Mesendoderm (in vitro differentiated cells): Measurements from ENCODE around the gene CREB3L1.

Source experiments
- DNase-seq: peaks from one replicate; pipeline ENCODE4 v3.0.0; 2013
- H2AK5ac ChIP-seq: 2 replicates; pipeline ENCODE4 v1.6.1; 2013; ENCODE audit warnings: low read length, inconsistent platforms
- H2BK120ac ChIP-seq: 2 replicates; pipeline ENCODE4 v1.6.1; 2013; ENCODE audit warnings: low read depth, mild to moderate bottlenecking, low read length, moderate library complexity, mixed read lengths
- H2BK15ac ChIP-seq: replicated peaks from 2 replicates; pipeline ENCODE4 v1.6.1; 2013; ENCODE audit warnings: low read depth, mild to moderate bottlenecking, moderate library complexity
- H2BK5ac ChIP-seq: 2 replicates; pipeline ENCODE4 v1.6.1; 2013; ENCODE audit warnings: low read length, inconsistent platforms
- H3K18ac ChIP-seq: 2 replicates; pipeline ENCODE4 v1.6.1; 2013; ENCODE audit warnings: mild to moderate bottlenecking, low read length, mixed read lengths
- H3K23ac ChIP-seq: one replicate; pipeline ENCODE4 v1.6.1; 2013; ENCODE audit warnings: low read length
- H3K27ac ChIP-seq: 2 replicates; pipeline ENCODE4 v1.5.1; 2013; ENCODE audit warnings: low read depth, mild to moderate bottlenecking, inconsistent platforms, low read length, moderate library complexity
- H3K27me3 ChIP-seq: 2 replicates; pipeline ENCODE4 v1.6.1; 2013; ENCODE audit warnings: low read length, control low read depth, mild to moderate bottlenecking, inconsistent platforms; ENCODE audit not compliant: insufficient read depth, poor library complexity
- H3K36me3 ChIP-seq: 2 replicates; pipeline ENCODE4 v1.6.1; 2013; ENCODE audit warnings: low read length, inconsistent platforms; ENCODE audit not compliant: control insufficient read depth, insufficient read depth
- H3K4ac ChIP-seq: one replicate; pipeline ENCODE4 v1.6.1; 2013; ENCODE audit warnings: low read depth, mild to moderate bottlenecking, low read length, moderate library complexity
- H3K4me1 ChIP-seq: 2 replicates; pipeline ENCODE4 v1.6.1; 2013; ENCODE audit warnings: low read depth, low read length, inconsistent platforms; ENCODE audit not compliant: control insufficient read depth
- H3K4me2 ChIP-seq: 2 replicates; pipeline ENCODE4 v1.6.1; 2013; ENCODE audit warnings: low read length
- H3K4me3 ChIP-seq: 2 replicates; pipeline ENCODE4 v1.5.1; 2013; ENCODE audit warnings: mild to moderate bottlenecking, low read length
- H3K56ac ChIP-seq: one replicate; pipeline ENCODE4 v1.6.1; 2013; ENCODE audit warnings: low read length
- H3K79me1 ChIP-seq: 2 replicates; pipeline ENCODE4 v1.6.1; 2013; ENCODE audit warnings: low read length, inconsistent platforms
- H3K79me2 ChIP-seq: 2 replicates; pipeline ENCODE4 v1.6.1; 2013; ENCODE audit warnings: mild to moderate bottlenecking, low read length; ENCODE audit not compliant: control insufficient read depth, insufficient read depth
- H3K9ac ChIP-seq: 2 replicates; pipeline ENCODE4 v1.6.1; 2013; ENCODE audit warnings: low read length, inconsistent platforms
- H4K5ac ChIP-seq: one replicate; pipeline ENCODE4 v1.6.1; 2013; ENCODE audit warnings: low read length
- H4K8ac ChIP-seq: one replicate; pipeline ENCODE4 v1.6.1; 2013; ENCODE audit warnings: low read depth, mild to moderate bottlenecking, control low read depth, low read length, moderate library complexity
- WGBS: extraction: QIAGEN DNeasy Blood & Tissue Kit; methylation state at CpG from one replicate; pipeline ENCODE4 v1.1.7; 2013; ENCODE audit warnings: low lambda C conversion rate, missing lambda C conversion rate; ENCODE audit not compliant: insufficient coverage; ENCODE audit errors: extremely low coverage; 5-methylcytosine and 5-hydroxymethylcytosine counted together

The CREB3L1 gene

GRCh38 chr11:46240861-46241260 lies 36.6 kb upstream of the CREB3L1 start:
- peak; percentile 48 for DNase-seq
- H3K9ac ChIP-seq, result no peak overlapping the region
- WGBS, result no CpG with 5 or more reads among the region's 7 CpGs

GRCh38 chr11:46242041-46242951 lies 35.2 kb upstream of the CREB3L1 start:
- Histone ChIP-seq H3K27ac (peak overlapping the region; percentile 90), H3K9ac (peak overlapping the region; percentile 80), H3K23ac (no peak overlapping the region), H2BK5ac (peak overlapping the region; percentile 69), H3K4ac (peak overlapping the region; percentile 89), H2BK15ac (peak overlapping the region; percentile 98), H2AK5ac (peak overlapping the region; percentile 1), H3K27me3 (peaks cover 3% of the 10 kb centered on the region), H3K36me3 (no peaks in the 10 kb centered on the region), H3K79me1 (no peaks in the 10 kb centered on the region), H4K8ac (no peak overlapping the region), H4K5ac (peak overlapping the region; percentile 87), H3K4me2 (peak overlapping the region; percentile 32), H2BK120ac (peak overlapping the region; percentile 90), H3K4me1 (peaks cover 4% of the 10 kb centered on the region), H3K18ac (peak overlapping the region; percentile 91), H3K79me2 (no peaks in the 10 kb centered on the region), H3K56ac (peak overlapping the region; percentile 82), H3K4me3 (no peak overlapping the region)
- no peak for DNase-seq
- WGBS, result no CpG with 5 or more reads among the region's 9 CpGs

More at GRCh38 chr11:46240861-46241260, 36.6 kb upstream of the CREB3L1 start:
- Histone ChIP-seq H4K5ac (no peak overlapping the region), H3K4me1 (peaks cover 4% of the 10 kb centered on the region), H3K27ac (no peak overlapping the region), H3K4me3 (no peak overlapping the region), H3K23ac (no peak overlapping the region), H4K8ac (no peak overlapping the region), H3K4me2 (no peak overlapping the region), H3K56ac (no peak overlapping the region), H2BK15ac (no peak overlapping the region), H2BK5ac (no peak overlapping the region), H3K4ac (no peak overlapping the region), H3K27me3 (peaks cover 3% of the 10 kb centered on the region), H2AK5ac (no peak overlapping the region), H3K36me3 (no peaks in the 10 kb centered on the region), H3K79me2 (no peaks in the 10 kb centered on the region), H3K79me1 (no peaks in the 10 kb centered on the region), H3K18ac (no peak overlapping the region), H2BK120ac (no peak overlapping the region)

- H3K36me3 ChIP-seq, result no peaks in the 10 kb centered on the region
- peak overlapping the region; percentile 90 for H3K27ac ChIP-seq
- peak overlapping the region; percentile 1 for H2AK5ac ChIP-seq
- H3K18ac ChIP-seq, result peak overlapping the region; percentile 91
- H3K4me1 ChIP-seq, result peaks cover 4% of the 10 kb centered on the region
- H4K8ac ChIP-seq, result no peak overlapping the region
- H3K56ac ChIP-seq, result peak overlapping the region; percentile 82
- WGBS, result no CpG with 5 or more reads among the region's 46 CpGs
- peak overlapping the region; percentile 87 for H4K5ac ChIP-seq
- peak overlapping the region; percentile 90 for H2BK120ac ChIP-seq
- H3K4ac ChIP-seq, result peak overlapping the region; percentile 89
- H3K79me1 ChIP-seq, result no peaks in the 10 kb centered on the region
- peak overlapping the region; percentile 86 for H3K9ac ChIP-seq
- DNase-seq, result peak; percentile 98
- H3K23ac ChIP-seq, result no peak overlapping the region
- H3K79me2 ChIP-seq, result no peaks in the 10 kb centered on the region
- peak overlapping the region; percentile 61 for H3K4me2 ChIP-seq
- peak overlapping the region; percentile 38 for H3K4me3 ChIP-seq
- H2BK5ac ChIP-seq, result peak overlapping the region; percentile 69
- peaks cover 3% of the 10 kb centered on the region for H3K27me3 ChIP-seq
- H2BK15ac ChIP-seq, result peak overlapping the region; percentile 98
Observed at GRCh38 chr11:46242952-46243795, 34.3 kb upstream of the CREB3L1 start.

- peak overlapping the region; percentile 7 for H2BK120ac ChIP-seq
- H3K4me3 ChIP-seq, result peak overlapping the region; percentile 6
- H2AK5ac ChIP-seq, result no peak overlapping the region
- H3K23ac ChIP-seq, result no peak overlapping the region
- WGBS, result 100% methylated on average over 1 of the region's 8 CpGs
- no peaks in the 10 kb centered on the region for H3K36me3 ChIP-seq
- no peaks in the 10 kb centered on the region for H3K79me2 ChIP-seq
- H3K4me2 ChIP-seq, result peak overlapping the region; percentile 61
- H2BK5ac ChIP-seq, result peak overlapping the region; percentile 1
- H3K27ac ChIP-seq, result peak overlapping the region; percentile 80
- no peak overlapping the region for H2BK15ac ChIP-seq
- no peak overlapping the region for H4K5ac ChIP-seq
- H3K56ac ChIP-seq, result peak overlapping the region; percentile 79
- H3K4ac ChIP-seq, result no peak overlapping the region
- no peak overlapping the region for H4K8ac ChIP-seq
- peak overlapping the region; percentile 35 for H3K18ac ChIP-seq
- no peak for DNase-seq
- no peaks in the 10 kb centered on the region for H3K27me3 ChIP-seq
- H3K4me1 ChIP-seq, result peaks cover 4% of the 10 kb centered on the region
- H3K79me1 ChIP-seq, result no peaks in the 10 kb centered on the region
- H3K9ac ChIP-seq, result peak overlapping the region; percentile 86
Observed at GRCh38 chr11:46243796-46244109, 33.7 kb upstream of the CREB3L1 start.

GRCh38 chr11:46246521-46246920 lies 30.9 kb upstream of the CREB3L1 start:
- no peak overlapping the region for H2AK5ac ChIP-seq
- H3K4me3 ChIP-seq, result no peak overlapping the region
- H3K79me1 ChIP-seq, result no peaks in the 10 kb centered on the region
- H4K5ac ChIP-seq, result no peak overlapping the region
- H2BK5ac ChIP-seq, result no peak overlapping the region
- no peak overlapping the region for H3K23ac ChIP-seq
- peaks cover 4% of the 10 kb centered on the region for H3K4me1 ChIP-seq
- no peak overlapping the region for H3K27ac ChIP-seq
- H2BK15ac ChIP-seq, result peak overlapping the region; percentile 20
- no peak overlapping the region for H3K18ac ChIP-seq
- no peaks in the 10 kb centered on the region for H3K79me2 ChIP-seq
- H3K4me2 ChIP-seq, result no peak overlapping the region
- no peak overlapping the region for H3K9ac ChIP-seq
- WGBS, result no CpG with 5 or more reads among the region's 1 CpG
- DNase-seq, result no peak
- no peak overlapping the region for H2BK120ac ChIP-seq
- no peaks in the 10 kb centered on the region for H3K27me3 ChIP-seq
- no peak overlapping the region for H4K8ac ChIP-seq
- H3K56ac ChIP-seq, result no peak overlapping the region
- H3K36me3 ChIP-seq, result no peaks in the 10 kb centered on the region
- H3K4ac ChIP-seq, result no peak overlapping the region
